SK-N-SH treated with all-trans-retinoic acid at 6 μM for 48 hours (cell line): ENCODE measurements around the gene HIF3A.

Source experiments
- ATAC-seq: fragments of 200-7000 bp; cut with Tn5 transposase; 3 replicates; pipeline ENCODE4 v1.9.1; 2020; ENCODE audit warnings: mild to moderate bottlenecking, moderate library complexity
- ARNTL ChIP-seq: fragments of 450-650 bp; formaldehyde crosslinking; IDR thresholded peaks from 2 replicates; pipeline ENCODE4 v1.5.0; 2020; ENCODE audit warnings: low read depth, mild to moderate bottlenecking, moderate library complexity, borderline replicate concordance
- CREB5 ChIP-seq: fragments of 250-450 bp; sonication (Bioruptor Pico); IDR thresholded peaks from 2 replicates; pipeline ENCODE4 v1.5.1; 2020; ENCODE audit warnings: low read depth, mild to moderate bottlenecking, moderate library complexity
- CSDC2 ChIP-seq: fragments of 250-450 bp; sonication (Bioruptor Pico); IDR thresholded peaks from 2 replicates; pipeline ENCODE4 v1.5.0; 2020; ENCODE audit warnings: mild to moderate bottlenecking, moderate library complexity
- ESRRG ChIP-seq: fragments of 250-450 bp; sonication (Bioruptor Pico); IDR thresholded peaks from 2 replicates; pipeline ENCODE4 v1.6.1; 2021; ENCODE audit warnings: mild to moderate bottlenecking
- GLIS3 ChIP-seq: fragments of 250-450 bp; sonication (Bioruptor Pico); IDR thresholded peaks from 2 replicates; pipeline ENCODE4 v1.5.0; 2020; ENCODE audit warnings: mild to moderate bottlenecking, moderate library complexity
- ISL1 ChIP-seq: fragments of 250-450 bp; sonication (Bioruptor Pico); IDR thresholded peaks from 2 replicates; pipeline ENCODE4 v2.1.2; 2022; ENCODE audit warnings: mild to moderate bottlenecking, moderate library complexity
- OSR1 ChIP-seq: fragments of 250-450 bp; sonication (Bioruptor Pico); IDR thresholded peaks from 2 replicates; pipeline ENCODE4 v1.8.0; 2022; ENCODE audit warnings: moderate library complexity, mild to moderate bottlenecking, inconsistent platforms
- PPARA ChIP-seq: fragments of 250-450 bp; sonication (Bioruptor Pico); IDR thresholded peaks from 2 replicates; pipeline ENCODE4 v1.5.0; 2020; ENCODE audit warnings: mild to moderate bottlenecking, borderline replicate concordance
- RARB ChIP-seq: fragments of 250-450 bp; sonication (Bioruptor Pico); IDR thresholded peaks from 2 replicates; pipeline ENCODE4 v1.8.0; 2021; ENCODE audit warnings: mild to moderate bottlenecking, moderate library complexity
- SNAI2 ChIP-seq: fragments of 250-450 bp; sonication (Bioruptor Pico); IDR thresholded peaks from 2 replicates; pipeline ENCODE4 v1.5.0; 2020; ENCODE audit warnings: mild to moderate bottlenecking, moderate library complexity
- TCF4 ChIP-seq: fragments of 250-450 bp; sonication (Bioruptor Pico); IDR thresholded peaks from 2 replicates; pipeline ENCODE4 v1.8.0; 2021; ENCODE audit warnings: mild to moderate bottlenecking, moderate library complexity, borderline replicate concordance
- TOX ChIP-seq: fragments of 250-450 bp; sonication (Bioruptor Pico); IDR thresholded peaks from 2 replicates; pipeline ENCODE4 v1.8.0; 2021; ENCODE audit warnings: mild to moderate bottlenecking, moderate library complexity, borderline replicate concordance
- ZC3H10 ChIP-seq: fragments of 250-450 bp; sonication (Bioruptor Pico); IDR thresholded peaks from 2 replicates; pipeline ENCODE4 v1.5.1; 2021; ENCODE audit warnings: mild to moderate bottlenecking, moderate library complexity
- ZFP3 ChIP-seq: fragments of 250-450 bp; sonication (Bioruptor Pico); IDR thresholded peaks from 2 replicates; pipeline ENCODE4 v1.5.0; 2020; ENCODE audit warnings: mild to moderate bottlenecking, moderate library complexity
- ZFP30 ChIP-seq: fragments of 450-650 bp; formaldehyde crosslinking; IDR thresholded peaks from 2 replicates; pipeline ENCODE4 v1.5.0; 2022; ENCODE audit warnings: mild to moderate bottlenecking, moderate library complexity
- ZNF565 ChIP-seq: fragments of 450-650 bp; formaldehyde crosslinking; conservative IDR thresholded peaks from 2 replicates; pipeline ENCODE4 v1.5.0; 2020; ENCODE audit warnings: low read depth, mild to moderate bottlenecking, moderate library complexity
- ZNF70 ChIP-seq: fragments of 450-650 bp; formaldehyde crosslinking; IDR thresholded peaks from 2 replicates; pipeline ENCODE4 v1.5.0; 2020; ENCODE audit warnings: mild to moderate bottlenecking, moderate library complexity
- ZNF8 ChIP-seq: fragments of 450-650 bp; formaldehyde crosslinking; IDR thresholded peaks from 2 replicates; pipeline ENCODE4 v1.5.0; 2020; ENCODE audit warnings: mild to moderate bottlenecking, moderate library complexity
- TF ChIP-seq, protein P1 (sequence below): fragments of 250-450 bp; sonication (Bioruptor Pico); IDR thresholded peaks from 2 replicates; pipeline ENCODE4 v1.8.0; 2021; ENCODE audit warnings: low read depth, mild to moderate bottlenecking, moderate library complexity, borderline replicate concordance
- TF ChIP-seq, protein P2 (sequence below): fragments of 250-450 bp; sonication (Bioruptor Pico); IDR thresholded peaks from 2 replicates; pipeline ENCODE4 v1.5.0; 2020; ENCODE audit warnings: mild to moderate bottlenecking, moderate library complexity
- TF ChIP-seq, protein P3 (sequence below): fragments of 250-450 bp; sonication (Bioruptor Pico); IDR thresholded peaks from 2 replicates; pipeline ENCODE4 v1.8.0; 2020; ENCODE audit warnings: mild to moderate bottlenecking, moderate library complexity, borderline replicate concordance

HIF3A gene

GRCh38 chr19:46376241-46377153 lies 79.7 kb downstream of the HIF3A start (continued):
- TF ChIP-seq, protein P1, sequence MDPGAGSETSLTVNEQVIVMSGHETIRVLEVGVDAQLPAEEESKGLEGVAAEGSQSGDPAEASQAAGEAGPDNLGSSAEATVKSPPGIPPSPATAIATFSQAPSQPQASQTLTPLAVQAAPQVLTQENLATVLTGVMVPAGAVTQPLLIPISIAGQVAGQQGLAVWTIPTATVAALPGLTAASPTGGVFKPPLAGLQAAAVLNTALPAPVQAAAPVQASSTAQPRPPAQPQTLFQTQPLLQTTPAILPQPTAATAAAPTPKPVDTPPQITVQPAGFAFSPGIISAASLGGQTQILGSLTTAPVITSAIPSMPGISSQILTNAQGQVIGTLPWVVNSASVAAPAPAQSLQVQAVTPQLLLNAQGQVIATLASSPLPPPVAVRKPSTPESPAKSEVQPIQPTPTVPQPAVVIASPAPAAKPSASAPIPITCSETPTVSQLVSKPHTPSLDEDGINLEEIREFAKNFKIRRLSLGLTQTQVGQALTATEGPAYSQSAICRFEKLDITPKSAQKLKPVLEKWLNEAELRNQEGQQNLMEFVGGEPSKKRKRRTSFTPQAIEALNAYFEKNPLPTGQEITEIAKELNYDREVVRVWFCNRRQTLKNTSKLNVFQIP, result no peak

DNA sequence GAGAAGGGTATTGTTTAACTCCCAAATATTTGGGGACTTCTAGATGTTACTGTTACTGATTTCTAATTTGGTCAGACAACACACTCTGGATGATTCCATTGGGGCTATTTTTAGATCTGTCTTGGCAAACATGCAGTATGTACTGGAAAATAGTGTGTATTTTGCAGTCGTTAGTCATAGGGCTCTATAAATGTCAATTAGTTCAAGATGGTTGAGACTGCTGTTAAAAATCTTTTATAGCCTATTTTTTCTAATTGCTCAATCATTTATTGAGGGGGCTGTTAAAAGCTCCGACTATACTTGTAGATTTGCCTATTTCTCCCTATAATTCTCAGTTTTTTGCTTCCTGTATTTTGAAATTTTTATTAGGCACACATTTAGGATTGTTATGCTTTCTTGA lies 81.4 kb downstream of the HIF3A start:
- peak; percentile 57 for ATAC-seq
- TF ChIP-seq, protein P1, result no peak
- peak; percentile 51; the same call in 1 of the 2 replicates for TF ChIP-seq ISL1

DNA sequence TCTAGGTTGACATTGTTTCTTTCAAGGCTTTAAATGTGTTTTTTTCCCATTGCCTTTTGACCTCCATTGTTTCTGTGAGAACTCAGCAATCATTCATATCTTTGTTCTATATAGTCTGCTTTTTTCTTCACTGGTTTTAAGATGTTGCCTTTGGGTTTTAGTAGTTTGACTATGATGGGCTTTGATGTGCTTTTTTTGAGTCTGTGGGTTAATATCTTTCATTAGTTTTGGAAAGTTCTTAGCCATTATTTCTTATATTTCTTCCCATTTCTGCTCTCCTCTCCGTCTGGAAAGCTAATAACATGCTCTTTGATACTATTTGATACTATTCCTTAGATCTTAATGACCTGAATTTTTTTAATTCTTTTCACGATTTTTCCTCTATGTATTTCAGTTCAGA lies 83.8 kb downstream of the HIF3A start:
- ATAC-seq, result no peak
- TF ChIP-seq ESRRG (CRISPR knock-in tag) (no peak), GLIS3 (CRISPR knock-in tag) (no peak), ZNF70 (no peak), ZC3H10 (CRISPR knock-in tag) (no peak), ARNTL (CRISPR knock-in tag) (no peak), ZNF565 (no peak), ZFP3 (CRISPR knock-in tag) (no peak), TOX (no peak), CREB5 (no peak), PPARA (CRISPR knock-in tag) (no peak), ZFP30 (CRISPR knock-in tag) (no peak)
- TF ChIP-seq, protein P2, sequence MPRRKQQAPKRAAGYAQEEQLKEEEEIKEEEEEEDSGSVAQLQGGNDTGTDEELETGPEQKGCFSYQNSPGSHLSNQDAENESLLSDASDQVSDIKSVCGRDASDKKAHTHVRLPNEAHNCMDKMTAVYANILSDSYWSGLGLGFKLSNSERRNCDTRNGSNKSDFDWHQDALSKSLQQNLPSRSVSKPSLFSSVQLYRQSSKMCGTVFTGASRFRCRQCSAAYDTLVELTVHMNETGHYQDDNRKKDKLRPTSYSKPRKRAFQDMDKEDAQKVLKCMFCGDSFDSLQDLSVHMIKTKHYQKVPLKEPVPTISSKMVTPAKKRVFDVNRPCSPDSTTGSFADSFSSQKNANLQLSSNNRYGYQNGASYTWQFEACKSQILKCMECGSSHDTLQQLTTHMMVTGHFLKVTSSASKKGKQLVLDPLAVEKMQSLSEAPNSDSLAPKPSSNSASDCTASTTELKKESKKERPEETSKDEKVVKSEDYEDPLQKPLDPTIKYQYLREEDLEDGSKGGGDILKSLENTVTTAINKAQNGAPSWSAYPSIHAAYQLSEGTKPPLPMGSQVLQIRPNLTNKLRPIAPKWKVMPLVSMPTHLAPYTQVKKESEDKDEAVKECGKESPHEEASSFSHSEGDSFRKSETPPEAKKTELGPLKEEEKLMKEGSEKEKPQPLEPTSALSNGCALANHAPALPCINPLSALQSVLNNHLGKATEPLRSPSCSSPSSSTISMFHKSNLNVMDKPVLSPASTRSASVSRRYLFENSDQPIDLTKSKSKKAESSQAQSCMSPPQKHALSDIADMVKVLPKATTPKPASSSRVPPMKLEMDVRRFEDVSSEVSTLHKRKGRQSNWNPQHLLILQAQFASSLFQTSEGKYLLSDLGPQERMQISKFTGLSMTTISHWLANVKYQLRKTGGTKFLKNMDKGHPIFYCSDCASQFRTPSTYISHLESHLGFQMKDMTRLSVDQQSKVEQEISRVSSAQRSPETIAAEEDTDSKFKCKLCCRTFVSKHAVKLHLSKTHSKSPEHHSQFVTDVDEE, result no peak
- TF ChIP-seq, all 23 proteins: peak for 0

DNA sequence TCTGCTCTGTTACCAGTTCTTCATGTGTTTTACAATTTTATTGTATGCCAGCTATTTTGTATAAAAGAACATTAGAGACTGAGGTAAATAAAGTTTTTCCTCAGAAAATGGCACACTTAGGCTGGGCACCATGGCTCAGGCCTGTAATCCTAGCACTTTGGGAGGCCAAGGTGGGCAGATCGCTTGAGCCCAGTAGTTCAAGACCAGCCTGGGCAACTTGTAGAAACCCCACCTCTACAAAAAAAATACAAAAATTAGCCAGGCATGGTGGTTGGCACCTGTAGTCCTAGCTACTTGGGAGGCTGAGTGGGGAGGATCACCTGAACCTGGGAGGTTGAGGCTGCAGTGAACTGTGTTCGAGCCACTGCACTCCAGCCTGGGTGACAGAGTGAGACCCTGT lies 84.5 kb downstream of the HIF3A start:
- no peak for ATAC-seq
- TF ChIP-seq, protein P3, sequence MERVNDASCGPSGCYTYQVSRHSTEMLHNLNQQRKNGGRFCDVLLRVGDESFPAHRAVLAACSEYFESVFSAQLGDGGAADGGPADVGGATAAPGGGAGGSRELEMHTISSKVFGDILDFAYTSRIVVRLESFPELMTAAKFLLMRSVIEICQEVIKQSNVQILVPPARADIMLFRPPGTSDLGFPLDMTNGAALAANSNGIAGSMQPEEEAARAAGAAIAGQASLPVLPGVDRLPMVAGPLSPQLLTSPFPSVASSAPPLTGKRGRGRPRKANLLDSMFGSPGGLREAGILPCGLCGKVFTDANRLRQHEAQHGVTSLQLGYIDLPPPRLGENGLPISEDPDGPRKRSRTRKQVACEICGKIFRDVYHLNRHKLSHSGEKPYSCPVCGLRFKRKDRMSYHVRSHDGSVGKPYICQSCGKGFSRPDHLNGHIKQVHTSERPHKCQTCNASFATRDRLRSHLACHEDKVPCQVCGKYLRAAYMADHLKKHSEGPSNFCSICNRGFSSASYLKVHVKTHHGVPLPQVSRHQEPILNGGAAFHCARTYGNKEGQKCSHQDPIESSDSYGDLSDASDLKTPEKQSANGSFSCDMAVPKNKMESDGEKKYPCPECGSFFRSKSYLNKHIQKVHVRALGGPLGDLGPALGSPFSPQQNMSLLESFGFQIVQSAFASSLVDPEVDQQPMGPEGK (CRISPR knock-in tag), result no peak
- TF ChIP-seq PPARA (CRISPR knock-in tag) (no peak), ARNTL (CRISPR knock-in tag) (no peak), OSR1 (CRISPR knock-in tag) (no peak), CSDC2 (CRISPR knock-in tag) (no peak), GLIS3 (CRISPR knock-in tag) (no peak), TCF4 (no peak), TOX (no peak), SNAI2 (CRISPR knock-in tag) (no peak), ZNF8 (no peak), RARB (no peak), CREB5 (no peak), ESRRG (CRISPR knock-in tag) (no peak)
- TF ChIP-seq, protein P2, result no peak
